BLaER1 (cell line): ENCODE results near the gene GRM3.

Experiments used
- H3K27ac ChIP-seq: shearing (Covaris generic); formaldehyde crosslinking; 2 replicates; pipeline ENCODE4 v1.8.1; 2022
- H3K27me3 ChIP-seq: shearing (Covaris generic); formaldehyde crosslinking; 2 replicates; pipeline ENCODE4 v1.8.1; 2022
- H3K36me3 ChIP-seq: shearing (Covaris generic); formaldehyde crosslinking; 2 replicates; pipeline ENCODE4 v1.8.1; 2022
- H3K4me1 ChIP-seq: shearing (Covaris generic); formaldehyde crosslinking; 2 replicates; pipeline ENCODE4 v1.8.1; 2022
- H3K4me2 ChIP-seq: shearing (Covaris generic); formaldehyde crosslinking; 2 replicates; pipeline ENCODE4 v1.8.1; 2022
- H3K4me3 ChIP-seq: shearing (Covaris generic); formaldehyde crosslinking; 2 replicates; pipeline ENCODE4 v1.8.1; 2022
- H3K9ac ChIP-seq: shearing (Covaris generic); formaldehyde crosslinking; 2 replicates; pipeline ENCODE4 v1.8.1; 2022
- H3K9me3 ChIP-seq: shearing (Covaris generic); formaldehyde crosslinking; 2 replicates; pipeline ENCODE4 v1.8.1; 2022
- H4K20me1 ChIP-seq: shearing (Covaris generic); formaldehyde crosslinking; 2 replicates; pipeline ENCODE4 v1.8.1; 2022
- Cebpa-rat ChIP-seq: shearing (Covaris generic); IDR thresholded peaks from 2 replicates; pipeline ENCODE4 v1.8.1; 2022

The GRM3 gene

GRCh38 chr7:86648169-86648568, 4.5 kb downstream of the GRM3 start:
- Histone ChIP-seq H3K4me2 (no peak overlapping the region), H3K9me3 (0 out of 2 replicates have a peak, but pooled peaks cover 6% of the 10 kb centered on the region), H3K4me1 (no peaks in the 10 kb centered on the region), H3K9ac (no peak overlapping the region), H3K4me3 (no peak overlapping the region), H3K27ac (no peak overlapping the region), H4K20me1 (no peaks in the 10 kb centered on the region), H3K36me3 (no peaks in the 10 kb centered on the region), H3K27me3 (no peaks in the 10 kb centered on the region)
- no peak for TF ChIP-seq Cebpa-rat

GRCh38 chr7:86653919-86654659, 10.4 kb downstream of the GRM3 start:
- no peak overlapping the region for H3K9ac ChIP-seq
- no peaks in the 10 kb centered on the region for H4K20me1 ChIP-seq
- no peak overlapping the region for H3K27ac ChIP-seq
- no peaks in the 10 kb centered on the region for H3K27me3 ChIP-seq
- no peak overlapping the region for H3K4me3 ChIP-seq
- H3K36me3 ChIP-seq, result no peaks in the 10 kb centered on the region
- H3K4me1 ChIP-seq, result no peaks in the 10 kb centered on the region
- TF ChIP-seq Cebpa-rat, result no peak
- no peaks in the 10 kb centered on the region for H3K9me3 ChIP-seq
- H3K4me2 ChIP-seq, result no peak overlapping the region

DNA sequence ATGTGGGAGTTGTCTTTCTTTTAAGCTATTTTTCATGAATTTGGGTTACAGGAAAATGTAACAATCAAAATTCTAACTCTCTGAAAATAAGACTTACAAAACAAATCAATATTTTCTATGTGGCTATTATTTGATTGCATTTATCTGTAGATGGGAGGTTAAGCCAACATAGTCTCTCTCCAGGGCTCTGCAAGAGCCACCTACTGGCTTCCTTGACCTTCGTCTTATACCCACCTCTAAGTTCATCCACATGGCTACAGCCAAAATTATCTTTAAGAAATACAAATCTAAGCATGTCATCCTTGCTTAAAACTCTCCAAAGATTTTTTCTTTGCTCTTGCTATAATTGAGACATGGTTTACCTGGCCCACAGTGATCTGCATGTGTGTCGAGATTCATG, 14.2 kb downstream of the GRM3 start:
- no peak overlapping the region for H3K9ac ChIP-seq
- no peak for TF ChIP-seq Cebpa-rat
- no peaks in the 10 kb centered on the region for H3K4me1 ChIP-seq
- no peak overlapping the region for H3K4me2 ChIP-seq
- H4K20me1 ChIP-seq, result no peaks in the 10 kb centered on the region
- no peak overlapping the region for H3K27ac ChIP-seq
- no peaks in the 10 kb centered on the region for H3K36me3 ChIP-seq
- H3K9me3 ChIP-seq, result no peaks in the 10 kb centered on the region
- H3K27me3 ChIP-seq, result no peaks in the 10 kb centered on the region
- H3K4me3 ChIP-seq, result no peak overlapping the region

DNA sequence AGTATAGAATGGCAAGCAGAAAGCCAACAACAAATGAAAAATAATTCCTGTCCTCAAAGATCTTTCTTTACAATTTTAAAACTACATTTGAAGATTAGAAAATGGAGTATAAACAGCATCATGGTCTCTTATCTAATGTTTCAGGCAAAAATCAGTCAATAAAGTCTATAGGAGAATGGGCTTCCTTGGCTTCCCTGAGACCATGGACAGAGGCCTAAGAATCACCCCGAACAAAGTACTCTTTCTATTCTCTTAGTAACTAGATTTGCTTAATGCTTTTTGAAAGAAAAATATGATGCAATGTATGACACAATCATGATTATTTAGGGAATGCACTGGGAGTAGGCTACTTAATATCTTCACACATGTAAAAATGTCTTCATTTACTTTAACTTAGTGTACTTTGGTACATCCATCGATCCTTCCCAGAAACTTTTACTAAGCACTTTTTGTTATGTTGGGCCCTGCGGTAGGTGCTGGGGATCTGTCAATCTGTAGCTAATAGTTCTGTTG, 17.3 kb downstream of the GRM3 start:
- H3K9me3 ChIP-seq, result no peaks in the 10 kb centered on the region
- H3K4me3 ChIP-seq, result no peak overlapping the region
- H3K27ac ChIP-seq, result no peak overlapping the region
- no peaks in the 10 kb centered on the region for H3K4me1 ChIP-seq
- no peaks in the 10 kb centered on the region for H3K36me3 ChIP-seq
- H3K27me3 ChIP-seq, result no peaks in the 10 kb centered on the region
- H4K20me1 ChIP-seq, result no peaks in the 10 kb centered on the region
- no peak overlapping the region for H3K9ac ChIP-seq
- H3K4me2 ChIP-seq, result no peak overlapping the region
- TF ChIP-seq Cebpa-rat, result no peak

DNA sequence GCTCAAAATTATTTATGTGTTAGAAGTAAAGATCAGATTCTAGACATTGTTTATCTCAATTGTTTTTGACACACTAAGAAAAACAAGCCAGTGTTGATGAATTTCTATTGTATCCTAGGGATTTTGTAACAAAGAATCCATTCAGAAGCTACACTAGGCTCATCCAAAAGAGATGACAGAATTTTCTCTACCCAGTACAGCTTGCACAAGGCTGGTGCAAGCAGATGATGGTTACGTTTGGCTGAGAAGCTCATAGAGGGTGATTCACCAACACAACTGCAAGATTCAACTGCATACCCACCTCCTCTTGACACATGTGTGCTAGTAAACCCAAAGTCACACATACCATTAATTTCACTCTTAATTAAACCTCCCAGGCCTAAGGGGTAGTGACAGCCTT, 20.8 kb downstream of the GRM3 start:
- Histone ChIP-seq H3K9me3 (no peaks in the 10 kb centered on the region), H3K4me1 (no peaks in the 10 kb centered on the region), H3K36me3 (no peaks in the 10 kb centered on the region), H3K4me3 (no peak overlapping the region), H3K27ac (no peak overlapping the region), H3K4me2 (no peak overlapping the region), H3K9ac (no peak overlapping the region), H3K27me3 (no peaks in the 10 kb centered on the region), H4K20me1 (no peaks in the 10 kb centered on the region)
- TF ChIP-seq Cebpa-rat, result no peak

DNA sequence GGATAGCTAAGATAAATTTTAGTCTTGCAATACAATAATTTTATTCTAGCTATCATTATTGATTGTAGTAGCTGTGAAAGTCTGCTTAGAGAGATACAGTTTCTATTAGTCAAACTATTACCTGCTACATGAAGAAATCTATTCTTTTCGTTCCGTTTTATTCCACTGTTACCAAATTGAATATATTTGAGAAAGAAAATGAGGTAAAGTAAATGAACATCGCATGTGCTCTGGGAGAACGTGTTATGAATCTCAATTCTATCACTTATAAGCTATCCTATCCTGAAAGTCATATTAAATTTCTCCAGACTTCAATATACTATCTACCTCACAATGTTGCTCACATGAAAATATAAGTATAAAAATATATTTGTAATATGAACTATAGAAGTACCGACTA, 21.3 kb downstream of the GRM3 start:
- Histone ChIP-seq H3K4me3 (no peak overlapping the region), H3K9me3 (no peaks in the 10 kb centered on the region), H3K27me3 (no peaks in the 10 kb centered on the region), H4K20me1 (no peaks in the 10 kb centered on the region), H3K4me1 (no peaks in the 10 kb centered on the region), H3K36me3 (no peaks in the 10 kb centered on the region), H3K27ac (no peak overlapping the region), H3K9ac (no peak overlapping the region), H3K4me2 (no peak overlapping the region)
- TF ChIP-seq Cebpa-rat, result no peak

- H3K4me2 ChIP-seq, result no peak overlapping the region
- no peak overlapping the region for H3K4me3 ChIP-seq
- no peak overlapping the region for H3K9ac ChIP-seq
- no peaks in the 10 kb centered on the region for H3K9me3 ChIP-seq
- H4K20me1 ChIP-seq, result no peaks in the 10 kb centered on the region
- no peak for TF ChIP-seq Cebpa-rat
- H3K36me3 ChIP-seq, result no peaks in the 10 kb centered on the region
- H3K4me1 ChIP-seq, result no peaks in the 10 kb centered on the region
- no peaks in the 10 kb centered on the region for H3K27me3 ChIP-seq
- H3K27ac ChIP-seq, result no peak overlapping the region
Measured at GRCh38 chr7:86665669-86666068, 22.0 kb downstream of the GRM3 start.

GRCh38 chr7:86667732-86668131, 24.0 kb downstream of the GRM3 start:
- H3K9me3 ChIP-seq, result no peaks in the 10 kb centered on the region
- no peaks in the 10 kb centered on the region for H4K20me1 ChIP-seq
- TF ChIP-seq Cebpa-rat, result no peak
- H3K4me3 ChIP-seq, result no peak overlapping the region
- H3K27me3 ChIP-seq, result no peaks in the 10 kb centered on the region
- no peaks in the 10 kb centered on the region for H3K4me1 ChIP-seq
- H3K9ac ChIP-seq, result no peak overlapping the region
- no peaks in the 10 kb centered on the region for H3K36me3 ChIP-seq
- H3K4me2 ChIP-seq, result no peak overlapping the region
- H3K27ac ChIP-seq, result no peak overlapping the region

- H3K27ac ChIP-seq, result no peak overlapping the region
- H3K4me1 ChIP-seq, result no peaks in the 10 kb centered on the region
- H3K4me3 ChIP-seq, result no peak overlapping the region
- no peaks in the 10 kb centered on the region for H3K36me3 ChIP-seq
- no peaks in the 10 kb centered on the region for H3K27me3 ChIP-seq
- no peak overlapping the region for H3K9ac ChIP-seq
- no peaks in the 10 kb centered on the region for H4K20me1 ChIP-seq
- H3K9me3 ChIP-seq, result no peaks in the 10 kb centered on the region
- TF ChIP-seq Cebpa-rat, result no peak
- no peak overlapping the region for H3K4me2 ChIP-seq
Measured at GRCh38 chr7:86668315-86668714, 24.6 kb downstream of the GRM3 start.

- Histone ChIP-seq H3K27ac (no peak overlapping the region), H4K20me1 (no peaks in the 10 kb centered on the region), H3K4me3 (no peak overlapping the region), H3K4me1 (no peaks in the 10 kb centered on the region), H3K36me3 (no peaks in the 10 kb centered on the region), H3K27me3 (no peaks in the 10 kb centered on the region), H3K9me3 (no peaks in the 10 kb centered on the region), H3K4me2 (no peak overlapping the region), H3K9ac (no peak overlapping the region)
- TF ChIP-seq Cebpa-rat, result no peak
Measured at GRCh38 chr7:86687831-86688230, 44.1 kb downstream of the GRM3 start.

GRCh38 chr7:86689363-86689762, 45.7 kb downstream of the GRM3 start:
- TF ChIP-seq Cebpa-rat, result no peak
- Histone ChIP-seq H3K9ac (no peak overlapping the region), H3K4me3 (no peak overlapping the region), H3K27me3 (no peaks in the 10 kb centered on the region), H3K4me2 (no peak overlapping the region), H4K20me1 (no peaks in the 10 kb centered on the region), H3K27ac (no peak overlapping the region), H3K4me1 (no peaks in the 10 kb centered on the region), H3K9me3 (no peaks in the 10 kb centered on the region), H3K36me3 (no peaks in the 10 kb centered on the region)
